Stomach (tissue), 9 donors: ENCODE measurements around the gene ARHGAP28. TPM values are rescaled to one million over a fixed set of nuclear protein-coding genes. Genes with fewer than 3 reads are reported as not detected.
"Not testable (repeated sequence)": the region's sequence is repeated elsewhere in the genome, so short reads cannot be mapped to it uniquely, and the experiment has no call there.

ENCODE experiments used
- DNase-seq, 2 donors: peaks; one replicate each; pipeline versions ENCODE4 v3.0.0 to v3.0.0-alpha.2; 2013 to 2019
- H3K27ac ChIP-seq, 5 donors: fragments of 200-600 bp in 4 of 5; sonication (generic) in 4 of 5; one replicate each; pipeline ENCODE4 v1.5.1; 2013 to 2019; ENCODE audit warnings: mild to moderate bottlenecking in 1 of 5, moderate library complexity in 1 of 5
- H3K27me3 ChIP-seq, 3 donors: fragments of 200-600 bp; sonication (generic); one replicate each; pipeline ENCODE4 v1.5.1; 2017 to 2019; ENCODE audit warnings: mixed run types in 1 of 3
- H3K36me3 ChIP-seq, 4 donors: fragments of 200-600 bp; sonication (generic); 1 replicate in 3 of 4; 2 replicates in 1 of 4; pipeline ENCODE4 v1.5.1; 2016 to 2019
- H3K4me1 ChIP-seq, 4 donors: fragments of 200-600 bp; sonication (generic); one replicate each; pipeline ENCODE4 v1.5.1; 2016 to 2019
- H3K4me3 ChIP-seq, 4 donors: fragments of 200-600 bp; sonication (generic) in 3 of 4; one replicate each; pipeline ENCODE4 v1.5.1; 2016 to 2019; ENCODE audit warnings: mild to moderate bottlenecking in 1 of 4
- H3K9me3 ChIP-seq, 4 donors: fragments of 200-600 bp; sonication (generic); one replicate each; pipeline ENCODE4 v1.5.1; 2016 to 2019
- CTCF ChIP-seq, 7 experiments: fragments of 450-650 bp in 4 of 7; fragments of 200-600 bp in 3 of 7; sonication (generic) in 3 of 7; IDR thresholded peaks; one replicate each; pipeline ENCODE4 v1.5.1; 2016 to 2019; ENCODE audit warnings: antibody characterized with exemption in 7 of 7, control low read depth in 2 of 7, mild to moderate bottlenecking in 1 of 7
- EP300 ChIP-seq: sonication (generic); formaldehyde crosslinking; IDR thresholded peaks from one replicate; pipeline ENCODE4 v1.6.1; 2017; ENCODE audit warnings: antibody characterized with exemption
- POLR2A ChIP-seq, 4 donors: fragments of 450-650 bp; IDR thresholded peaks; one replicate each; pipeline ENCODE4 v1.6.1; 2016; ENCODE audit warnings: antibody characterized with exemption in 4 of 4, control low read depth in 2 of 4, mild to moderate bottlenecking in 1 of 4, moderate library complexity in 1 of 4
- POLR2AphosphoS5 ChIP-seq, 3 donors: sonication (generic); formaldehyde crosslinking; IDR thresholded peaks; one replicate each; pipeline ENCODE4 v1.6.1; 2016; ENCODE audit warnings: antibody characterized with exemption in 3 of 3
- WGBS, 5 donors: extraction: QIAGEN DNeasy Blood & Tissue Kit in 3 of 5; methylation state at CpG; one replicate each; pipeline versions ENCODE4 v1.1.5 to v1.1.7; 2013 to 2018; 5-methylcytosine and 5-hydroxymethylcytosine counted together
- intact Hi-C: fragments of 100-400 bp; cut with DNase I; formaldehyde crosslinking; loops from one replicate; pipeline ENCODE4 v1.15.1; 2023; ENCODE audit warnings: low total_unique reads
- polyA plus RNA-seq, 3 donors: library from polyadenylated mRNA; stranded (reverse); fragments of 200-250 nt; gene quantifications; one replicate each; pipeline ENCODE4 v1.2.3, GENCODE V29; 2013
- total RNA-seq, 5 donors: library from RNA; depleted of rRNA; stranded (reverse); fragments of >200 nt; gene quantifications; one replicate each; pipeline versions ENCODE4 v1.1.0 to v1.2.3, GENCODE V29; 2014 to 2016
- donor health status: healthy with polysubstance abuse.
- donor health status: Bipolar disorder and iron deficiency.
- donor health status: healthy.

Gene ARHGAP28
- total and polyA plus RNA-seq, 8 donors: 0.73 to 33.8 (median 3.6) TPM

GRCh38 chr18:6835345-6835744 is 105.8 kb downstream of the ARHGAP28 start:
- WGBS, 5 donors: 28 to 49% (median 41%) methylated on average over 1 of the region's 1 CpG
- Histone ChIP-seq H3K4me1 (peaks cover 0 to 13% (median 7%) of the 10 kb centered on the region in 4 donors), H3K9me3 (peaks cover 0 to 5% (median 0%) of the 10 kb centered on the region in 4 donors), H3K4me3 (no peak overlapping the region), H3K27ac (no peak overlapping the region), H3K27me3 (no peaks in the 10 kb centered on the region), H3K36me3 (no peaks in the 10 kb centered on the region)
- TF ChIP-seq POLR2A (IDR thresholded peaks at IDR 0.05) (no peak), POLR2AphosphoS5 (IDR thresholded peaks at IDR 0.05) (peak in 2 of 3 donors; percentile 63 to 71)
- intact Hi-C loops: no loop called here
- peak in 1 of 2 donors; percentile 16 for DNase-seq

- Histone ChIP-seq H3K27me3 (no peaks in the 10 kb centered on the region), H3K4me3 (no peak overlapping the region), H3K27ac (peak overlapping the region in 1 of 5 donors; percentile 35), H3K36me3 (no peaks in the 10 kb centered on the region), H3K4me1 (peaks cover 0 to 13% (median 7%) of the 10 kb centered on the region in 4 donors), H3K9me3 (peaks cover 0 to 5% (median 0%) of the 10 kb centered on the region in 4 donors)
- WGBS, 5 donors: 88 to 97% (median 91%) methylated on average over 1 of the region's 1 CpG
- no peak for TF ChIP-seq POLR2AphosphoS5 (IDR thresholded peaks at IDR 0.05)
- TF ChIP-seq EP300: no peak
- no peak for TF ChIP-seq POLR2A (IDR thresholded peaks at IDR 0.05)
- TF ChIP-seq CTCF (IDR thresholded peaks at IDR 0.05): no peak
- DNase-seq: no peak
- intact Hi-C loops: no loop called here
Observed at GRCh38 chr18:6836331-6836730, 106.8 kb downstream of the ARHGAP28 start.

GRCh38 chr18:6837904-6838303 is 108.4 kb downstream of the ARHGAP28 start:
- intact Hi-C loops: no loop called here

GRCh38 chr18:6842081-6842480 is 112.6 kb downstream of the ARHGAP28 start:
- no peak overlapping the region for H3K27ac ChIP-seq
- TF ChIP-seq EP300 (no peak), POLR2AphosphoS5 (IDR thresholded peaks at IDR 0.05) (no peak), POLR2A (IDR thresholded peaks at IDR 0.05) (no peak), CTCF (IDR thresholded peaks at IDR 0.05) (no peak)
- WGBS, 5 donors: 61 to 96% (median 76%) methylated on average over 3 of the region's 3 CpGs
- no peak overlapping the region for H3K4me3 ChIP-seq
- H3K36me3 ChIP-seq: no peaks in the 10 kb centered on the region
- intact Hi-C loops: no loop called here
- H3K27me3 ChIP-seq: no peaks in the 10 kb centered on the region
- H3K9me3 ChIP-seq: no peaks in the 10 kb centered on the region
- no peak for DNase-seq
- H3K4me1 ChIP-seq: no peaks in the 10 kb centered on the region

More at GRCh38 chr18:6837904-6838303, 108.4 kb downstream of the ARHGAP28 start:
- H3K4me1 ChIP-seq: peaks cover 0 to 13% (median 7%) of the 10 kb centered on the region in 4 donors
- H3K4me3 ChIP-seq: no peak overlapping the region
- H3K27me3 ChIP-seq: no peaks in the 10 kb centered on the region
- DNase-seq: no peak
- no peaks in the 10 kb centered on the region for H3K36me3 ChIP-seq
- 93 to 99% (median 94%) methylated on average over 3 of the region's 3 CpGs for WGBS, 5 donors
- H3K27ac ChIP-seq: no peak overlapping the region
- H3K9me3 ChIP-seq: no peaks in the 10 kb centered on the region
- TF ChIP-seq CTCF (IDR thresholded peaks at IDR 0.05): no peak
- TF ChIP-seq EP300: no peak
- TF ChIP-seq POLR2AphosphoS5 (IDR thresholded peaks at IDR 0.05): no peak
- no peak for TF ChIP-seq POLR2A (IDR thresholded peaks at IDR 0.05)

- Histone ChIP-seq H3K27me3 (no peaks in the 10 kb centered on the region), H3K4me1 (no peaks in the 10 kb centered on the region), H3K4me3 (no peak overlapping the region), H3K36me3 (no peaks in the 10 kb centered on the region), H3K27ac (no peak overlapping the region), H3K9me3 (no peaks in the 10 kb centered on the region)
- intact Hi-C loops: no loop called here
- TF ChIP-seq CTCF (IDR thresholded peaks at IDR 0.05) (no peak), POLR2A (IDR thresholded peaks at IDR 0.05) (no peak), EP300 (no peak), POLR2AphosphoS5 (IDR thresholded peaks at IDR 0.05) (no peak)
- 65 to 76% (median 68%) methylated on average over 2 of the region's 2 CpGs for whole genome bisulfite sequencing, 5 donors
- DNase-seq: no peak
Observed at GRCh38 chr18:6843308-6843707, 113.8 kb downstream of the ARHGAP28 start.

GRCh38 chr18:6845521-6845920 is 116.0 kb downstream of the ARHGAP28 start:
- H3K36me3 ChIP-seq, H3K4me1 ChIP-seq, H3K9me3 ChIP-seq, H3K4me3 ChIP-seq, H3K27ac ChIP-seq, DNase-seq, intact Hi-C loops, H3K27me3 ChIP-seq: not testable (repeated sequence)
- 83 to 94% (median 90%) methylated on average over 1 of the region's 1 CpG for WGBS, 5 donors
